ENCODE results near the gene CNTNAP5.

The CNTNAP5 gene

GRCh38 chr2:124088616-124089015, 63.5 kb downstream of the CNTNAP5 start:
- no peaks in the 10 kb centered on the region for H3K27me3 Mint-ChIP-seq
- no peak overlapping the region for H3K27ac Mint-ChIP-seq
- DNase-seq (ENCODE audit: low spot score in 2 of 2), result no peak
- H3K4me1 Mint-ChIP-seq, result no peaks in the 10 kb centered on the region
- no peak for ATAC-seq (ENCODE audit: low read depth)
- no peak overlapping the region for H3K4me3 Mint-ChIP-seq
- peaks cover 6% of the 10 kb centered on the region for H3K9me3 Mint-ChIP-seq
- no peaks in the 10 kb centered on the region for H3K36me3 Mint-ChIP-seq

GRCh38 chr2:124091721-124092120, 66.6 kb downstream of the CNTNAP5 start:
- Mint-ChIP-seq H3K4me3 (no peak overlapping the region), H3K9me3 (peaks cover 7% of the 10 kb centered on the region), H3K27ac (no peak overlapping the region), H3K4me1 (no peaks in the 10 kb centered on the region), H3K27me3 (no peaks in the 10 kb centered on the region), H3K36me3 (no peaks in the 10 kb centered on the region)
- no peak for ATAC-seq (ENCODE audit: low read depth)
- no peak for DNase-seq (ENCODE audit: low spot score in 2 of 2)

GRCh38 chr2:124092651-124093050, 67.6 kb downstream of the CNTNAP5 start:
- H3K36me3 Mint-ChIP-seq, result no peaks in the 10 kb centered on the region

GRCh38 chr2:124104914-124105313, 79.8 kb downstream of the CNTNAP5 start:
- Mint-ChIP-seq H3K9me3 (peaks cover under 1% of the 10 kb centered on the region), H3K4me1 (no peaks in the 10 kb centered on the region), H3K36me3 (no peaks in the 10 kb centered on the region), H3K27me3 (no peaks in the 10 kb centered on the region), H3K27ac (no peak overlapping the region), H3K4me3 (no peak overlapping the region)
- ATAC-seq (ENCODE audit: low read depth), result no peak
- no peak for DNase-seq (ENCODE audit: low spot score in 2 of 2)

More at GRCh38 chr2:124092651-124093050, 67.6 kb downstream of the CNTNAP5 start:
- no peak overlapping the region for H3K27ac Mint-ChIP-seq
- no peaks in the 10 kb centered on the region for H3K27me3 Mint-ChIP-seq
- no peak overlapping the region for H3K4me3 Mint-ChIP-seq
- peaks cover 7% of the 10 kb centered on the region for H3K9me3 Mint-ChIP-seq
- no peak for ATAC-seq (ENCODE audit: low read depth)
- no peak for DNase-seq (ENCODE audit: low spot score in 2 of 2)
- H3K4me1 Mint-ChIP-seq, result no peaks in the 10 kb centered on the region

- H3K4me1 Mint-ChIP-seq, result no peaks in the 10 kb centered on the region
- DNase-seq (ENCODE audit: low spot score in 2 of 2) (no peak), ATAC-seq (ENCODE audit: low read depth) (no peak)
- no peaks in the 10 kb centered on the region for H3K36me3 Mint-ChIP-seq
- H3K27ac Mint-ChIP-seq, result no peak overlapping the region
- no peak overlapping the region for H3K4me3 Mint-ChIP-seq
- H3K9me3 Mint-ChIP-seq, result no peaks in the 10 kb centered on the region
- no peaks in the 10 kb centered on the region for H3K27me3 Mint-ChIP-seq
Measured at GRCh38 chr2:124112206-124112605, 87.1 kb downstream of the CNTNAP5 start.

GRCh38 chr2:124112966-124113365, 87.9 kb downstream of the CNTNAP5 start:
- Mint-ChIP-seq H3K27me3 (no peaks in the 10 kb centered on the region), H3K27ac (no peak overlapping the region), H3K9me3 (no peaks in the 10 kb centered on the region), H3K4me1 (no peaks in the 10 kb centered on the region), H3K36me3 (no peaks in the 10 kb centered on the region), H3K4me3 (no peak overlapping the region)
- no peak for ATAC-seq (ENCODE audit: low read depth)
- DNase-seq (ENCODE audit: low spot score in 2 of 2), result no peak

GRCh38 chr2:124120246-124120645, 95.2 kb downstream of the CNTNAP5 start:
- Mint-ChIP-seq H3K4me1 (no peaks in the 10 kb centered on the region), H3K9me3 (peaks cover 2% of the 10 kb centered on the region), H3K36me3 (no peaks in the 10 kb centered on the region), H3K27me3 (no peaks in the 10 kb centered on the region), H3K4me3 (no peak overlapping the region), H3K27ac (no peak overlapping the region)
- DNase-seq (ENCODE audit: low spot score in 2 of 2), result no peak
- ATAC-seq (ENCODE audit: low read depth), result no peak

GRCh38 chr2:124121106-124121505, 96.0 kb downstream of the CNTNAP5 start:
- ATAC-seq (ENCODE audit: low read depth) (no peak), DNase-seq (ENCODE audit: low spot score in 2 of 2) (no peak)
- peaks cover 2% of the 10 kb centered on the region for H3K9me3 Mint-ChIP-seq
- H3K27ac Mint-ChIP-seq, result no peak overlapping the region
- H3K4me3 Mint-ChIP-seq, result no peak overlapping the region
- H3K36me3 Mint-ChIP-seq, result no peaks in the 10 kb centered on the region
- no peaks in the 10 kb centered on the region for H3K4me1 Mint-ChIP-seq
- no peaks in the 10 kb centered on the region for H3K27me3 Mint-ChIP-seq

GRCh38 chr2:124121760-124122275, 96.7 kb downstream of the CNTNAP5 start:
- DNase-seq (ENCODE audit: low spot score in 2 of 2), result no peak
- peaks cover 2% of the 10 kb centered on the region for H3K9me3 Mint-ChIP-seq
- no peaks in the 10 kb centered on the region for H3K27me3 Mint-ChIP-seq

GRCh38 chr2:124122340-124122739, 97.3 kb downstream of the CNTNAP5 start:
- no peaks in the 10 kb centered on the region for H3K36me3 Mint-ChIP-seq
- no peak for ATAC-seq (ENCODE audit: low read depth)
- peaks cover 2% of the 10 kb centered on the region for H3K9me3 Mint-ChIP-seq
- H3K27ac Mint-ChIP-seq, result no peak overlapping the region
- no peak for DNase-seq (ENCODE audit: low spot score in 2 of 2)
- no peak overlapping the region for H3K4me3 Mint-ChIP-seq
- no peaks in the 10 kb centered on the region for H3K4me1 Mint-ChIP-seq
- no peaks in the 10 kb centered on the region for H3K27me3 Mint-ChIP-seq

More at GRCh38 chr2:124121760-124122275, 96.7 kb downstream of the CNTNAP5 start:
- Mint-ChIP-seq H3K4me1 (no peaks in the 10 kb centered on the region), H3K27ac (no peak overlapping the region), H3K36me3 (no peaks in the 10 kb centered on the region), H3K4me3 (no peak overlapping the region)
- ATAC-seq (ENCODE audit: low read depth), result no peak

GRCh38 chr2:124131276-124131675, 106.2 kb downstream of the CNTNAP5 start:
- no peak for ATAC-seq (ENCODE audit: low read depth)
- Mint-ChIP-seq H3K27me3 (no peaks in the 10 kb centered on the region), H3K27ac (no peak overlapping the region), H3K36me3 (no peaks in the 10 kb centered on the region), H3K9me3 (peaks cover 3% of the 10 kb centered on the region), H3K4me3 (no peak overlapping the region), H3K4me1 (no peaks in the 10 kb centered on the region)
- DNase-seq (ENCODE audit: low spot score in 2 of 2), result no peak

GRCh38 chr2:124136110-124136509, 111.0 kb downstream of the CNTNAP5 start:
- Mint-ChIP-seq H3K9me3 (no peaks in the 10 kb centered on the region), H3K27ac (no peak overlapping the region), H3K4me3 (no peak overlapping the region), H3K27me3 (no peaks in the 10 kb centered on the region), H3K4me1 (no peaks in the 10 kb centered on the region), H3K36me3 (no peaks in the 10 kb centered on the region)
- DNase-seq (ENCODE audit: low spot score in 2 of 2) (no peak), ATAC-seq (ENCODE audit: low read depth) (no peak)

GRCh38 chr2:124138076-124138475, 113.0 kb downstream of the CNTNAP5 start:
- DNase-seq (ENCODE audit: low spot score in 2 of 2), result no peak
- ATAC-seq (ENCODE audit: low read depth), result no peak
- Mint-ChIP-seq H3K9me3 (no peaks in the 10 kb centered on the region), H3K27me3 (no peaks in the 10 kb centered on the region), H3K4me1 (no peaks in the 10 kb centered on the region), H3K27ac (no peak overlapping the region), H3K36me3 (no peaks in the 10 kb centered on the region), H3K4me3 (no peak overlapping the region)

- Mint-ChIP-seq H3K27me3 (no peaks in the 10 kb centered on the region), H3K4me3 (no peak overlapping the region), H3K36me3 (no peaks in the 10 kb centered on the region), H3K4me1 (no peaks in the 10 kb centered on the region), H3K27ac (no peak overlapping the region), H3K9me3 (no peaks in the 10 kb centered on the region)
- no peak for ATAC-seq (ENCODE audit: low read depth)
- no peak for DNase-seq (ENCODE audit: low spot score in 2 of 2)
Measured at GRCh38 chr2:124145982-124146381, 120.9 kb downstream of the CNTNAP5 start.

GRCh38 chr2:124147552-124147951, 122.5 kb downstream of the CNTNAP5 start:
- Mint-ChIP-seq H3K9me3 (peaks cover 2% of the 10 kb centered on the region), H3K36me3 (no peaks in the 10 kb centered on the region), H3K27me3 (no peaks in the 10 kb centered on the region), H3K27ac (no peak overlapping the region), H3K4me1 (no peaks in the 10 kb centered on the region), H3K4me3 (no peak overlapping the region)
- DNase-seq (ENCODE audit: low spot score in 2 of 2) (no peak), ATAC-seq (ENCODE audit: low read depth) (no peak)

Measured in memory B cell (primary cell).